D341Med (cell line): Measurements from ENCODE around the gene CDKAL1.
"Not testable (repeated sequence)": the region's sequence is repeated elsewhere in the genome, so short reads cannot be mapped to it uniquely, and the experiment has no call there.

Source experiments
- DNase-seq: peaks from one replicate; pipeline ENCODE4 v3.0.0; 2012; ENCODE audit warnings: low spot score

The CDKAL1 gene

GRCh38 chr6:21219241-21219640 lies 685.0 kb downstream of the CDKAL1 start:
- DNase-seq, result no peak

GRCh38 chr6:21219856-21220255 lies 685.6 kb downstream of the CDKAL1 start:
- no peak for DNase-seq

- DNase-seq, result no peak
Measured at GRCh38 chr6:21220271-21220987, 686.2 kb downstream of the CDKAL1 start.

GRCh38 chr6:21222656-21223055 lies 688.4 kb downstream of the CDKAL1 start:
- DNase-seq, result no peak

GRCh38 chr6:21225912-21226311 lies 691.7 kb downstream of the CDKAL1 start:
- no peak for DNase-seq

- DNase-seq, result no peak
Measured at GRCh38 chr6:21227486-21227885, 693.2 kb downstream of the CDKAL1 start.

- DNase-seq, result no peak
Measured at GRCh38 chr6:21228411-21228810, 694.2 kb downstream of the CDKAL1 start.

GRCh38 chr6:21228876-21229460 lies 694.7 kb downstream of the CDKAL1 start:
- no peak for DNase-seq

- no peak for DNase-seq
Measured at GRCh38 chr6:21230536-21230935, 696.3 kb downstream of the CDKAL1 start.

- no peak for DNase-seq
Measured at GRCh38 chr6:21235162-21235561, 700.9 kb downstream of the CDKAL1 start.

- DNase-seq, result no peak
Measured at GRCh38 chr6:21238208-21238607, 704.0 kb downstream of the CDKAL1 start.

- no peak for DNase-seq
Measured at GRCh38 chr6:21240709-21241108, 706.5 kb downstream of the CDKAL1 start.

- no peak for DNase-seq
Measured at GRCh38 chr6:21241231-21242130, 707.2 kb downstream of the CDKAL1 start.

GRCh38 chr6:21244897-21245470 lies 710.7 kb downstream of the CDKAL1 start:
- no peak for DNase-seq

- peak; percentile 45 for DNase-seq
Measured at GRCh38 chr6:21245488-21245887, 711.2 kb downstream of the CDKAL1 start.

GRCh38 chr6:21246075-21246474 lies 711.8 kb downstream of the CDKAL1 start:
- no peak for DNase-seq

GRCh38 chr6:21254460-21254859 lies 720.2 kb downstream of the CDKAL1 start:
- DNase-seq, result not testable (repeated sequence)

GRCh38 chr6:21256197-21256596 lies 721.9 kb downstream of the CDKAL1 start:
- no peak for DNase-seq

- no peak for DNase-seq
Measured at GRCh38 chr6:21257125-21257524, 722.9 kb downstream of the CDKAL1 start.

- DNase-seq, result no peak
Measured at GRCh38 chr6:21258665-21259064, 724.4 kb downstream of the CDKAL1 start.

- no peak for DNase-seq
Measured at GRCh38 chr6:21259660-21260059, 725.4 kb downstream of the CDKAL1 start.

- DNase-seq, result no peak
Measured at GRCh38 chr6:21262504-21262903, 728.2 kb downstream of the CDKAL1 start.
